HG02938 (cell line): Measurements from ENCODE around the gene ANGPTL4.
A peak's percentile ranks its signal among the peaks of the same experiment; 100 is the strongest.

Source experiments
- ATAC-seq: cut with Tn5 transposase; IDR thresholded peaks from one replicate; pipeline ENCODE4 v1.9.1; 2021; ENCODE audit warnings: mild to moderate bottlenecking, moderate library complexity; ENCODE audit not compliant: unreplicated experiment

The ANGPTL4 gene

GRCh38 chr19:8412783-8413628, 49.1 kb downstream of the ANGPTL4 start, which contains the start of gene MARCHF2:
Gene MARCHF2 (plus strand): TSS chr19:8413305. CDS start chr19:8421841, 8,536 bp downstream.
- peak; percentile 99 for ATAC-seq

GRCh38 chr19:8413629-8413995, 49.7 kb downstream of the ANGPTL4 start:
- no peak for ATAC-seq

DNA sequence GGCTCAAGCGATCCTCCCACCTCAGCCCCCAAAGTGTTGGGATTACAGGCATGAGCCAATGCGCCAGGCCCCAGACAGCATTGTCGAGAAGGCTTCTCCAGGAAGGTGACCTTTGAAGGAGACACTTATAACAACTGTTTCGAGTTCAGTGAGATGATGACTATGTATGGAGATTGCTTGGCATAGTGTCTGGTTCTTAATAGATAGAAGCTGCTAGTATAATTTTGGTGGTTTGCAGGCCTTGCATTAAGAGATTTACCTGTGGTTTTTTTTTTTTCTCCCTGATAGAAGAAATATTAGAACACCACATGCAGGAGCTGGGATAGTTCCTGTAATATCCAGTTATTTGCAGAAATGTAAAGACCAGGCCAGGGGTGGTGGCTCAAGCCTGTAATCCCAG, 52.8 kb downstream of the ANGPTL4 start:
- no peak for ATAC-seq

DNA sequence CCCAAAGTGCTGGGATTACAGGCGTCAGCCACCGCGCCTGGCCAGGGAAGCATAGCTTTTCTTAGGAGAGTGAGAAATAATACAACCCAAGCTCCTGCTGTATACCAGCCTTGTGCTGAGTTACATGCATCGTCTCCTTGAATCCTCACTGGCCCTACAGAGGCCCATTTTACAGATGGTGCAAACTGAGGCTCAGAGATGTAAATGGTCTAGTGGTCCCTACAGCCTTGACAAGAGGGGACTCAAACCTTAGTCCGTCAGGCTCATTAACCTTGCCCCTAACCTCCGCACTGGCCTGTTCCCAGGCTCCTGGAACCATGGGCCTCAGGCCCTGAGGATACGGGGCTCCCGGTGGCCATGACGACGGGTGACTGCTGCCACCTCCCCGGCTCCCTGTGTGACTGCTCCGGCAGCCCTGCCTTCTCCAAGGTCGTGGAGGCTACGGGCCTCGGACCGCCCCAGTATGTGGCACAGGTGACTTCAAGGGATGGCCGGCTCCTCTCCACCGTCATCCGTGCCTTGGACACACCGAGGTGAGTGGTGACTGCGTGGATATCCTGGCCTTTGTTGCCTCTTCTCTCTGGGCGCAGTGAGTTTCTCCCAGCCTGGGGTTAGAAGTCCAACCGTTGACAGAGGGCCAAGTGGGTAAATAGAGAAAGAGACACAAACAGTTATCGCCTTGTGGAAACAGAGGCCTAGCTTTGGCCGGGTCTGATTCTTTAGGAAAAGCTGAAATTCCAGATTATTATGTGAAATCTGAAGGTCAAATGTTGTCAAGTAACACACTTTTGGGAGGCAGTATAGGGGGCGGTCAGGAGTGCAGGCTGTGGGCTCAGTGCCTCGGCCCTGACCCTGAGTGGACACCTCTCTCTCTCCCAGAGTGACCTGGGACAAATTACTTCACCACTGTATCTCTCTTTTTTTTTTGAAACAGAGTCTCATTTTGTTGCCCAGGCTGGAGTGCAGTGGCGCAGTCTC, 57.8 kb downstream of the ANGPTL4 start:
- ATAC-seq = no peak

GRCh38 chr19:8423817-8424223, 59.9 kb downstream of the ANGPTL4 start:
- no peak for ATAC-seq
